ENCODE measurements around the gene IFNAR2.

The IFNAR2 gene

GRCh38 chr21:33229784-33230544 lies at the start of gene IFNAR2:
Gene IFNAR2, plus strand, starts transcription at chr21:33229938. Its CDS starts 11,985 bp downstream, at chr21:33241923.
- DNase-seq = peak; percentile 83

GRCh38 chr21:33185852-33186251 lies 43.9 kb upstream of the IFNAR2 start:
- no peak for DNase-seq

GRCh38 chr21:33187276-33187675 lies 42.5 kb upstream of the IFNAR2 start:
- DNase-seq = no peak

GRCh38 chr21:33189237-33189636 lies 40.5 kb upstream of the IFNAR2 start:
- DNase-seq = peak; percentile 60

GRCh38 chr21:33189824-33190223 lies 39.9 kb upstream of the IFNAR2 start:
- no peak for DNase-seq

GRCh38 chr21:33196941-33197374 lies 32.8 kb upstream of the IFNAR2 start:
- DNase-seq = peak; percentile 86

- DNase-seq = no peak
Measured at GRCh38 chr21:33197496-33197895, 32.2 kb upstream of the IFNAR2 start.

GRCh38 chr21:33198346-33199099 lies 31.2 kb upstream of the IFNAR2 start:
- DNase-seq = no peak

GRCh38 chr21:33199100-33199464 lies 30.7 kb upstream of the IFNAR2 start:
- DNase-seq = no peak

GRCh38 chr21:33199516-33200217 lies 30.1 kb upstream of the IFNAR2 start:
- DNase-seq = peak; percentile 89

- no peak for DNase-seq
Measured at GRCh38 chr21:33201956-33202355, 27.8 kb upstream of the IFNAR2 start.

- DNase-seq = no peak
Measured at GRCh38 chr21:33202464-33203363, 27.0 kb upstream of the IFNAR2 start.

- no peak for DNase-seq
Measured at GRCh38 chr21:33203371-33203724, 26.4 kb upstream of the IFNAR2 start.

- DNase-seq = no peak
Measured at GRCh38 chr21:33205476-33205875, 24.3 kb upstream of the IFNAR2 start.

GRCh38 chr21:33206771-33207281 lies 22.9 kb upstream of the IFNAR2 start:
- no peak for DNase-seq

GRCh38 chr21:33207449-33208149 lies 22.1 kb upstream of the IFNAR2 start:
- DNase-seq = no peak

GRCh38 chr21:33208534-33208933 lies 21.2 kb upstream of the IFNAR2 start:
- DNase-seq = no peak

GRCh38 chr21:33211305-33211704 lies 18.4 kb upstream of the IFNAR2 start:
- no peak for DNase-seq

- DNase-seq = no peak
Measured at GRCh38 chr21:33211732-33212131, 18.0 kb upstream of the IFNAR2 start.

- no peak for DNase-seq
Measured at GRCh38 chr21:33212159-33212851, 17.4 kb upstream of the IFNAR2 start.

- DNase-seq = no peak
Measured at GRCh38 chr21:33214056-33214455, 15.7 kb upstream of the IFNAR2 start.

Measured in NCI-H345 (cell line).